Stimulated activated CD8-positive, alpha-beta memory T cell treated with anti-CD3 and anti-CD28 coated beads, Interleukin-15, amount 100 ng/mL, for 48 hours (primary cell): ENCODE data around the gene SAMD13.
"Not testable (repeated sequence)": the region's sequence is repeated elsewhere in the genome, so short reads cannot be mapped to it uniquely, and the experiment has no call there.

Experiments
- DNase-seq, 2 donors: peaks; one replicate each; pipeline ENCODE4 v3.0.0-alpha.2; 2020; ENCODE audit warnings: low read depth in 2 of 2

The SAMD13 gene

GRCh38 chr1:84283381-84283780, 18.1 kb upstream of the SAMD13 start:
- no peak for DNase-seq

DNA sequence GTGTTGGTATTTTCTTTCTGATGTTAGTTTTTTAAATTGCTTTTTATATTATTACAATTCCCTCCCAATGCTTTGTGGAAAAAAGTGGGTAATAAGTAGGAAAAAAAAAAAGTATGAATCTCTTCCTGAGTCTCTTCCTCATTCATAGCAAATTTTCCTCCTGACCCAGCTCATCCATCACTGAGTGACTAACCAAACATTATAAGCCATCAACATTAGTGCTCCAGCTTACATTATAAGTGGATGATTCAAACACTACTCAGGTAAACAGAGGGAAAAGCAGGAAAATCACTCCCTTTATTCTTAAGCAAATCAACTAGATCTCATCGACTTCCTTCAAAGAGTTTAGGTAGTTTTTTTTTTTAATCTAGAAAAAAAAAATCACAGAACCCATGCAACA, 15.4 kb upstream of the SAMD13 start:
- no peak for DNase-seq

DNA sequence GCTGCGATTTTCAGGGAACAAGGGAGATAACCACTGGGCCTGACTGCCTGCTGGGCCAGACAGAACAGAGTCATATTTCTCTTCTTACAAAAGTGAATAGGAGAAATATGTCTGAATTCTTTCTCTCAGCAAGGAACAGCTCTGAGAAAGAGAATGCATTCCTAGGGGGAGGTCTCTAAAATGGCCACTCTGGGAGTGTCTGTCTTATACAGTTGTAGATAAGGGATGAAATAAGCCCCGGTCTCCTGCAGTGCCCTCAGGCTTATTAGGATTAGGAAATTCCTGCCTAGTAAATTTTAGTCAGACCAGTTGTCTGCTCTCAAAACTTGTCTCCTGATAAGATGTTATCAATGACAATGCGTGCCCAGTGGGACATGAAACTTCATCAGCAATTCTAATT, 14.1 kb upstream of the SAMD13 start:
- DNase-seq, result not testable (repeated sequence)

GRCh38 chr1:84289169-84289785, 12.2 kb upstream of the SAMD13 start:
- no peak for DNase-seq

GRCh38 chr1:84291882-84292655, 9.4 kb upstream of the SAMD13 start:
- no peak for DNase-seq

GRCh38 chr1:84293766-84294165, 7.7 kb upstream of the SAMD13 start:
- DNase-seq, result no peak

DNA sequence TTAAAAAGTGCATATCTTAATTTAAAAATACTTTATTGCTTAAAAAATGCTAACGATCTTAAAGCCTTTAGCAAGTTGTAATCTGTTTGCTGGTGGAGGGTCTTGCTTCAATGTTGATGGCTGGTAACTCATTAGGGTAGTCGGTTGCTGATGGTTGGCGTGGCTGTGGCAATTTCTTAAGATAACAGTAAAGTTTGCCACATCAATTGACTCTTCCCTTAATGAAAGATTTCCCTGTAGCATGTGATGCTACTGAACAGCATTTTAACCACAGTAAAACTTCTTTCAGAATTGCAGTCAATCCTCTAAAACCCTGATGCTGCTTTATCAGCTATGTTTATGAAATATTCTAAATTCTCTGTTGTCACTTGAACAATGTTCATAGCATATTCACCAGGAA, 6.8 kb upstream of the SAMD13 start:
- DNase-seq, result no peak

DNA sequence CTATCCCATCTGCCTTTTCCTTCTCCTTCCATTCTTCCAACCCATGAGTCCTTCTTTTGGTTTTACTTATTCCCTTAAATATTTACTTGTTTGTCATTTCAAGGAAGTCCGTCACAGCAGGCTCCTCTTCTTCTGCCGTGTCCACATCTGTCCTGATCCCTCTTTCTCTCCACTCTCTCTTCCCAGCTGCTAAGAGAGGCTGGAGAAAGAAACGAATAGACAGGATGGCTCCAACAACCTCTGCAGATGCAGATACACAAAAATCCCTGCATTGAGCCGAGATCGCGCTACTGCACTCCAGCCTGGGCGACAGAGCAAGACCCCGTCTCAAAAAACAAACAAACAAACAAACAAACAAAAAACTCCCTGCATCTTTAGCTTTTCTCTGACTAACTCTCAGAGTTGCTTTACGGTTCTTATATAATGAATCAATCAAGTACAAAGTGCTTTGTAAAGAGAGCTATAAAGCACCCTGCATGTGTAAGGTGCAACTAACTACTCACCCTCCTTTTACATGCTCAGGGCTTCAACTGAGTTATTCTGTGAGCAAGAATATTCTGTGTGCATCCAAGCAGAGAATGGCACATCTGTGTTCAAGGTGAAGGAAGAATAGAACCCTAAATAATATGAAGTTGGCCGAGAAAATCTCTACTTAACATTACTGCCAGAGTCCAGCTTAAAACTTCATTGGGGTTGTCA, 3.8 kb upstream of the SAMD13 start:
- DNase-seq, result no peak

- DNase-seq, result peak; percentile 21 to 36
Observed at GRCh38 chr1:84298328-84298683, 3.2 kb upstream of the SAMD13 start.

DNA sequence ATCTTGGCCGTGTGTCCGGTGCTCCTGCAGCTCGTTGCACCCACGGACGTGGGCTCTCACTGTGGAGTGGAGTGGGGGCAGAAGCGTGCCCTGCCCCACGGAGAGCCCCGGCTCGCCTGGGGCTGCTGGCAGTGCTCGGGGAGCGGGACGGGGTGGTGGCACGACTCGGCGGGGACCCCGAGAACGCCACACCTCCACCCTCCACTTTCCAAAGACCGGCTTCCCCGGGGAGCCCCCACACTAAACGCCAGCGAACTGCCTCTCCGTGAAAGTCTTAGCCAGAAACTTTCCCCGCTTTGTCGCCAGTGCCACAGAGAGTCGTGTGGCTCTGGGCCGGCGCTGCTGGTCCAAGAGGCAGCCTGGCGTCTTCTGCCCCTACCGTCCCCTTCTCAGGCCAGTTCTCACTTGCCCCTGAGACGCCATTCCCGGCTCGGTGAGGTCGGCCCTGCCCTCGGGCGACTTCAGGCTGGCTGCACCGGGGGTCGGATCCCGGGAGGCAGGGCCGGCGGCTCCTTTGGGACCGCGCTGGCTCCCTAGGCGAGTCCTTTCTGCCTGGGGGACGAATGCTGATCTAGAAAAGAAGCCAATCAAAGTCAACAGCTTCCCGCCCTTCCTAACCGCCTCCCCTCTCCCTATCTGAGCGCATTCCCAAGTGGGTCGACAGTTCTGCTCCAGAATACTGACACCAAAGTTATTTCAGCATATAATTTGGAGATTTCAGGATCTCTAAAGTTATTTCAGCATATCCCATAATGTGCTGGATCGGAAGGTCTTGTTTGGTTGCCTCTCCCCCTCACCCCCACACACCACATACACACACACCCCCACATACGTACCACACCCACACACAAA, 2.6 kb upstream of the SAMD13 start:
- peak in 1 of 2 donors; percentile 4 for DNase-seq

DNA sequence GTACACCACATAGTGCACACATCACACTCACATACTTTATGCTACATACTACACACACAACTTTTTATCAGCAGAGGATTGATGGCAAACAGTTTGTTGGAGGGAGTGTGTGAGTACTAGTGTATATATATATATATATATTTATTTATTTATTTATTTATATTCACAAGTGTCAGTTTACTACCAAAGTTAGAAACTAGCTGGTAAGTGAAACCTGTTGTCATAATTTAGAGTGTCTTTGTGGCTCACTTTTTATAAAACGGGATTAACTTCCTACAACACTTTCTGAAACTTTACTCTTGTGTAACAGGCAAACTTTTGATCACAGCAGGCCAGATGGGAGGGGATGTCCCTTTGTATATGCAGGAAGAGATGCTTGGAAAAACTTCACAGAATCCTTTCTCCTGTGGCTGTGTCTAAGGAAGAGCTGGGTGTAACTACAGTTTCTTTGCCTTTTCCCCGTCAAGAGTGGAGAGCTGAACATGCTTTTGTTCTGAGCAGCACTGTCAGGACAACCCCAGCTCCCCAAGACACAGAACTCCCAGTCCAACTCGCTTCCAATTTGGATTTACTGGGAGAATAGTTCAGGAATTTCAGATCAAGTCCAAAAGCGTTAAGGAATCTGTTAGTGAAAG, 1.9 kb upstream of the SAMD13 start:
- DNase-seq, result no peak

DNA sequence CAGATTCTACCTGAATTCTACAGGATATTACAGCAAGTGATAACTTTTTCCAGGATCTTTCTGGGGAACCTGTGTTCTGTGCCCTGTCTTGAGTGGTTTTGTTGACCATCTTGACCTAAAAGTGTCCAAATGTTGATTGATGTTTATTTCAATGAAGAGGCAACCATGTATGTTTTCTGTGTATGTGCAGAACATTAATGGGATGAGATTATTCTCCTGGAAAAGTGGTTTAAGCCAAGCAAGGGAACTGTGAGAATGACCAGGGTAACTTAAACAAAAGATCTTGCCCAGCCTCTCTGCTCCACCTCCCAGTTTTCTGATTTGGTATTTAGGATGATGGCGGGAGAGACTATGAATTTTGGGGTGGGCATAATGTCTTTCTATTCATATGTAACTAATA, 1.0 kb upstream of the SAMD13 start:
- DNase-seq, result no peak

GRCh38 chr1:84301785-84302385, 377 bp downstream of the SAMD13 start:
- no peak for DNase-seq

DNA sequence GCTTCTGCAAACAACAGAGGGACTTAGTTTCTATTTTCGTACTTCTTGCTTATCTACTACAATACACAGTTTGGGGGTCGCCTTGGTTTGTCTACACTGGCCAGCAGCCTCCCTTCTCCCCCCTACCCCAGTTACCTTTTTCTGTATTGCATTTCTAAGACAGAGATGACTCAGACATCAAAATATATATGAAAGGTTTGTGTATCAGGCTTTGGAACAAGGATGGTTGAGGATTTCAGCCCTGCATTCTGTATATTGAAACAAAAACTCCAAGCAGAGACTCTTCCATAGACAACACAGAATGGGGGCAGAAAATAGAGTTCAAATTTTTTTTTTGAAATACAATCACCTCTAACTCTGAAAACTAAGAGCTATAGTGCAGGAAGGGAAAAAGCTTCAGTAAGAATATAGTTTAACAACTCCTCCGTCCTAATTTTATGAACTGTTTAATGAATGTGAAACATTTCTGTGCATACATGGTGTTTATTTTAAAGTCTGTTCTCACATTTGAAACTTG, 1.9 kb downstream of the SAMD13 start:
- no peak for DNase-seq

- DNase-seq, result no peak
Observed at GRCh38 chr1:84307398-84307797, 5.9 kb downstream of the SAMD13 start.

- no peak for DNase-seq
Observed at GRCh38 chr1:84311296-84311695, 9.8 kb downstream of the SAMD13 start.

DNA sequence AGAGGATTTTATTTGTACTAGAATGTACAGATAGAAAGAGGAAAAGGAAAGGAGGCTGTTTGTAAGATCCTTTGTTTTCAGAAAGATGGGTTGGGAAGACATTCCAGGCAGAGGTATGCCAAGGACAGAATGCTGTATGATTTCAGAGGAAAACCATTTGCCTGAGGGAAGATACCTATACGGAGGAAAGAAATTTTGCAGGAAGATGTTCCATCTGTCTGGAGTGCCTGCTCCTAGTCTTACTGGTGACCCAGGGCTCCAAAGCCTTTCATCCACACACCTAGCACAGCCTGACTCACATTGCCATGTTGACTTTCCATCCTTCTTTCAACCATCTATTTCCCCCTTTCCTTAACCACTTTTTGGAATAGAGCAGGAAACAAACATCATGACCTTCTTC, 18.2 kb downstream of the SAMD13 start:
- no peak for DNase-seq

DNA sequence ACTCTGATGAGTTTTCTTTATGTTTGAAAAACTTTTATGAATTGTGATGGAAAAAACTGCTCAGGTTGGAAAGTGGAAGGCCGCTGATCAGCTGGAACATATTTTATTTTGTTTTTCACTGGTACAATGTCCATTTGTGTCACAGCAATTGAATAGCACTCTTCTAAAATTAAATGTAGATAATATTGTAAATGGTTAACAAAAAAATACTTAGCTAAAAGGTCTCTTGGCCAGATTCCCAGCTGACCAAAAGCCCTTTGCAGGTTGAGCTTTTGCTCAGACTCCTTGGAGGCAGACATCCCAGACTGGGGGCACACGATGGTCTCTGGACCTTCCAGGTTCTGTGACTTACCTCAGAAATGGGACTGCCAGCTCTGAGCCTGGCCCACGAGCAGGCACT, 26.3 kb downstream of the SAMD13 start:
- DNase-seq, result no peak

GRCh38 chr1:84330125-84330984, 28.8 kb downstream of the SAMD13 start:
- no peak for DNase-seq

GRCh38 chr1:84339503-84339902, 38.0 kb downstream of the SAMD13 start:
- DNase-seq, result no peak
